ENCODE measurements around the gene RACK1. TPM values are rescaled to one million over a fixed set of nuclear protein-coding genes. Genes with fewer than 3 reads are reported as not detected.
"Not testable (repeated sequence)": the region's sequence is repeated elsewhere in the genome, so short reads cannot be mapped to it uniquely, and the experiment has no call there.

The RACK1 gene
- polyA plus RNA-seq, 4 donors, result 2,538 to 2,825 (median 2,727) TPM

DNA sequence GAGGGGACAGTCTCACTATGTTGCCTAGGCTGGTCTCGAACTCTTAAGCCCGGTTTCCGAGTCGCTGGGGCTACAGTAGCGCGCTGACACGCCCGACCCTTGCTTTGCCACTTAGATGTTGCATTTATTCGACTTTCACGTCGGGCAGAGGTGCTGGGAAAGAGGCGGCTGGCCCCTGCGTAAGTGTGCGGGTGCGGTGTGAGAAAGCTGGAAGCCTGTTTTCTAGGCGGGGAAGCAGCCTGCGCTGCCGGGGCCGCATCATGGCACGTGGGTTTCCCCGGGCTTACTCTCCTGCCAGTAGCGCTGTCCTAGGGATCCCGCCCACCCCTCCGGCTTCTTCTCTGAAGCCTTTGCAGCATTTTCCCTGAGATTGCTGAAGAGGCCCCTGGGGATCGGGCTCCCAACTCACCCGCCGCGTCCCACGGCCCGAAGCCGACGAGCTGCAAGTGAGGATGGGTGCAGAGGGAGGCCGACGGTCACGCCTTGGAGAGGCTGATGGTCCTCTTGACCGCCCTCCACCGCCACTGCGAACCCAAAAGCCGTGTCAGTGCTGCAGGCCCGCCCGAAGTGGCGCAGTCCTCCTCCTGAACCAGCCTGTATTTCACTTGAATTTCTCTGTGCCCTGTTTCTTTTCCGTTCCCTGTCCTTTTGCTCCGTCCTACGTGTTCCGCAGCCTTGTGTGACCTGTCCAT, 26.4 kb downstream of the RACK1 start:
- DNase-seq (ENCODE audit: low read depth in 4 of 4, low spot score in 2 of 4), result no peak

DNA sequence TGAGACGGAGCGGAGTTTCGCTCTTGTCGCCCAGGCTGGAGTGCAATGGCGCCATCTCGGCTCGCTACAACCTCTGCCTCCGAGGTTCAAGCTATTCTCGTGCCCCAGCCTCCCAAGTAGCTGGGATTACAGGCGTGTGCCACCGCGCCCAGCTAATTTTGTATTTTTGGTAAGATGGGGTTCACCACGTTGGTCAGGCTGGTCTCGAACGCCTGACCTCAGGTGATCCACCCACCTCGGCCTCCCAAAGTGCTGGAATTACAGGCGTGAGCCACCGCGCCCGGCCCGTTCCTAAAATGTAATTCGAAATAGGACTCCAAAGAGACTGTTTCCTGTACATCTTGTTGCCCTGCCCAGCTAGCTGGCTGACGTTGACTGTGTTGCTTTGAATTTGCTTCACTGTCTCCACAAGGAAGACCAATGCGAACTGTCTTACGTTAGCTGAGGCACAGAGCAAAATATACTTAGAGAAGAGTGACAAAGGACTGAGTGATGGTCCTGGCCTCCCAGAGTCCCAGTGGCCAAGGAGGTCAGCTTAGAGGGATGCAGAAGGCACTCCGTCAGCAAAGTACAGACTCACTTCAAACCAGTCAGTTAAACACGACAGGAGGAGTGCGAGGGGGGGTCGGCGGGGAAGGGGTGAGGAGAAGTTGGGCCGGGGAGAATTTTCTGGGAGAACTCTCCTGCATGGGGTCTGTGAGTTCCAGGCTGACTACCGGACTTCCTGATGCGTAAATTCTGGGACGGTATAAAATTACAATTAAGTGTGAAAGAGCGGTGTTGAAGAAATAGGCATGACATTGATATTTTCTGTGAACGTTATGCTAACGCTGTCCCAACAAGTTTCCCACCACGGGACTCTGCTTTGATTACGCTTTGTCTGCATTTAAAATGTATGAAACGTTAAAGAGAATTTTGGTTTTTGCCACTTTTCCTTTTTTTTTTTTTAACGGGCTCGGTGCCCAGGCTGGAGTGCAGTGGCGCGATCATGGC, 27.4 kb downstream of the RACK1 start:
- no peak for DNase-seq (ENCODE audit: low read depth in 4 of 4, low spot score in 2 of 4)

DNA sequence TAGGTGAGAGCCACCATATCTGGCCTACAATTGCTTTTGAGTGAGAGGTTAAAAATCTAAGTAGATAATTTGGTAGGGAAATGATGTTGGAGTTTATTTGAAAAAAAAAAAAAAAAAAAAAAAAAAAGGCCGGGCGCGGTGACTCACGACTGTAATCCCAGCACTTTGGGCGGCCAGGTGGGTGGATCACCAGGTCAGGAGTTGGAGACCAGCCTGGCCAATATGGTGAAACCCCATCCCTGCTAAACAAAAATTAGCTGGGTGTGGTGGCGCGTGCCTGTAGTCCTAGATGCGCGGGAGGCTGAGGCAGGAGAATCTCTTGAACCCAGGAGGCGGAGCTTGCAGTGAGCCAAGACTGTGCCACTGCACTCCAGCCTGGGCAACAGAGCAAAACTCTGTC, 29.5 kb downstream of the RACK1 start:
- not testable (repeated sequence) for DNase-seq (ENCODE audit: low read depth in 4 of 4, low spot score in 2 of 4)

DNA sequence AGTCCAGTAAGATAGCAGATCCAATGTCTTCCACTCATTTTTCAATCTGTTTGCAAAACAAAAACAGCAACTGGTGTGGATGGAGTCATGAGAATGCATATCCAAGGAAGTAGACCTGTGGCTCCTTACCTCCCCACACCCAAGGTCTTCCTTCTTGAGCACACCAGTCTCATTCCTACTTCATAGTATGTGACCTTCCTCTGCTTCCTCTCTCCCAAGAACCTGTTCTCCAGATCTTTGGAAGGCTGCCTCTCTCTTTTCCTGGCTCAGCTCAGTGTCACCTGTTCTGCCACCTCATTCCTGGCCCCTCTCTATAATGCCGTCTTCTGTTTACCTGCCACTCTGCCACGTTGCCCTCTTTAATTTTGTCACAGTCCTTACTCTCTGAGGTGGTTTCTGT, 30.8 kb downstream of the RACK1 start:
- no peak for DNase-seq (ENCODE audit: low read depth in 4 of 4, low spot score in 2 of 4)

DNA sequence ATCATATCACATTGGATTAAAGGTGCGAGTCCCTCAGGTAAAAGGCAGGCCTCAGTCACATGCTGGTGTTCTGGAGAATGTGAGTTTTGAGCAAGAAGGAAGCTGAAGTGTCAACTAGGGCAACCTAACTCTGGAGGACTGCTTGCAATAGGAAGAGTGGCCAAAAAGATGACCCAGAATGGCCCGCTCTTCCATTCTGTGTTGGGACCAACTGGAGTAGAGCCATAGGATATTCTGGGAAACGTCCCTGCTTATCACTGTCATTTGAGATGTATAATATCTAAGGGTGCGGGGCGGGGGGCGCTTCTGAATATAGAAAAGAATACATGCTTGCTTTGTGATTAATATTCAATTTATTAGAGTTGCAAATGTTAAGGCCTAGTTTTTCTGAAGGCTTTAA, 31.6 kb downstream of the RACK1 start:
- DNase-seq (ENCODE audit: low read depth in 4 of 4, low spot score in 2 of 4), result no peak

DNA sequence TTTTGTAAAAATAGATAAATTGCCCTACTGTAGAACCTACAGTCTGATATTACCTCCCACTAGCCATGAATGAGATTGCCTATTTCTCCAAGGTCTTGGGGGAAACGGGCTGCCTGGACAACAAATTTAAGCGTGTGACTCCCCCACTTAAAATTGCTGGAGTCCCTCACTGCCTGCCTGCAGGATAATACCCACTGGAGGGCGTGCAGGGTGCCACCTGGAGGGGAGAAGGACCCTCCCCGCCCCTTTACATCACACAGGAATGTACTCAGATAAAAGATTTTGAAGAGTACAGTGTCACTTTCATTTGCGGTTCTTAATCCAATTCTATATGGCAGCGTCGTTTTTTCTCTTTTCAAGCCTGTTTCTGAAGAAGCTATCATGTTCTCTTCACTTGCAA, 32.5 kb downstream of the RACK1 start:
- no peak for DNase-seq (ENCODE audit: low read depth in 4 of 4, low spot score in 2 of 4)

DNA sequence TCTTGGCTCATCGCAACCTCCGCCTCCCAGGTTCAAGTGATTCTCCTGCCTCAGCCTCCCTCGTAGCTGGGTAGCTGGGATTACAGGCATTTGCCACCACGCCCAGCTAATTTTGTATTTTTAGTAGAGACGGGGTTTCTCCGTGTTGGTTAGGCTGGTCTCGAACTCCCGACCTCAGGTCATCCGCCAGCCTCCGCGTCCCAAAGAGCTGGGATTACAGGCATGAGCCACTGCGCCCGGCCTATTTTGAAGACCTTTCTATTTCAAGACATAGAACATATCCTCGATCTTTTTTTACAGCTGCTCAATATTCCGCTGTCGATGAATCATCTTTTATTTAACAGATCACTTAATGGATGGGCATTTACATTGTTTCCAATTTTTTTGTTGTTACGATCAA, 33.0 kb downstream of the RACK1 start:
- DNase-seq (ENCODE audit: low read depth in 4 of 4, low spot score in 2 of 4), result not testable (repeated sequence)

DNA sequence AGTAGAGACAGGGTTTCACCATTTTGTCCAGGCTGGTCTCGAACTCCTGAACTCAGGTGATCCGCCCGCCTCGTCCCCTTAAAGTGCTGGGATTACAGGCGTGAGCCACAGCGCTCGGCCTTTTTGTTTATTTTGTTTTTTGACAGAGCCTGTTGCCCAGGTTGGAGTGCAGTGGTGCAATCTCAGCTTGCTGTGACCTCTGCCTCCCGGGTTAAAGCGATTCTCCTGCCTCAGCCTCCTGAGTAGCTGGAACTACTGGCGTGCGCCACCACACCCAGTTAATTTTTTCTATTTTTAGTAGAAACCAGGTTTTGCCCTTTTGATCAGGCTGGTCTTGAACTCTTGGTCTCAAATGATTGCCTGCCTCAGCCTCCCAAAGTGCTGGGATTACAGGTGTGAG, 33.6 kb downstream of the RACK1 start:
- not testable (repeated sequence) for DNase-seq (ENCODE audit: low read depth in 4 of 4, low spot score in 2 of 4)

DNA sequence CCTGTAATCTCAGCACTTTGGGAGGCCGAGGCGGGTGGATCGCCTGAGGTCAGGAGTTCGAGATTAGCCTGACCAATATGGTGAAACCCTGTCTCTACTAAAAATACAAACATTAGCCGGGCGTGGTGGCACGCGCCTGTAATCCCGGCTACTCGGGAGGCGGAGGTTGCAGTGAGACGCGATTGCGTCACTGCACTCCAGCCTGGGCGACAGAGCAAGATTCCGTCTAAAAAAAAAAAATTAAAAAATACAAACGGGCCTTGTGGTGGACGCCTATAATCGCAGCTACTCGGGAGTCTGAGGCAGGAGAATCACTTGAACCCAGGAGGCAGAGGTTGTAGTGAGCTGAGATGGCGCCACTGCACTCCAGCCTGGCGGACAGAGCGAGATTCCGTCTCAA, 34.7 kb downstream of the RACK1 start:
- not testable (repeated sequence) for DNase-seq (ENCODE audit: low read depth in 4 of 4, low spot score in 2 of 4)

DNA sequence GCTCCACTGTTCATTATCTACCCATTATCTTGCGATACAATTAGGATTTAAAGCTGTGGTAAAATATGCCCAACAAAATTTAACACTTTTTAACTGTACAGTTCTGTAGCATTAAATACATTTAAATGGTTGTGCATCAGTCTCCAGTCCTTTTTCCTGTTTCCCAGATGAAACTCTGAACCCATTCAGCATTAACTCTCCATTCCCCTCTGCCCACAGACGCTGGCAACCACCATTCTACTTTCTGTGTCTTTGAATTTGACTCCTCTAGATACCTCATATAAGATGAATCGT, 35.8 kb downstream of the RACK1 start:
- no peak for DNase-seq (ENCODE audit: low read depth in 4 of 4, low spot score in 2 of 4)

DNA sequence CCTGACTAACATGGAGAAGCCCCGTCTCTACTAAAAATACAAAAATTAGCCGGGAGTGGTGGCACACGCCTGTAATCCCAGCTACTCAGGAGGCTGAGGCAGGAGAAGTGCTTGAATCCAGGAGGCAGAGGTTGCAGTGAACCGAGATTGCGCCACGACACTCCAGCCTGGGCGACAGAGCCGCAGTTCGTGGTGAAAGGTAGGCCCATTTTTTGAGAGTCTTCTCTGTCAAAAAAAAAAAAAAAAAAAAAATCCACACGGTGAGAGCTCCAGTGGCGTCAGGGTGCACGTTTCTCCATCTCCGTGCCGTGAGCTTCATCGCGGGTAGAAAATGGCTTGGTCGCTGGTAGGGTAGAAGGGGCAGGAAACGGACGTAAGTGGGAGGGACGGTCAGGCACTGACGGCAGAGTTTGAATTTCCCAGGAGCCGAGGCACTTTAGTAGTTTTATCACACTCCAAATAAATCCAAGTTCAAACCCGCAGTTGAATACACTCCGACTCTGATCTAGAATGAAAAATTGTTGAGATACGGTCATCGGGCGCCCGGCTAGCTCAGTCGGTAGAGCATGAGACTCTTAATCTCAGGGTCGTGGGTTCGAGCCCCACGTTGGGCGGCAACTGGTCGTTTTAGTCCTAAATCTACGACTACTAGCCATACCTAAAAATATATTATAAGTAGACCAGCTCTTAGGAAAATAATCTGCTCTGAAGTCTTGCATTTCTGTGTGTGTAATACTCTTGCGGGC, 36.3 kb downstream of the RACK1 start:
- DNase-seq (ENCODE audit: low read depth in 4 of 4, low spot score in 2 of 4), result no peak

DNA sequence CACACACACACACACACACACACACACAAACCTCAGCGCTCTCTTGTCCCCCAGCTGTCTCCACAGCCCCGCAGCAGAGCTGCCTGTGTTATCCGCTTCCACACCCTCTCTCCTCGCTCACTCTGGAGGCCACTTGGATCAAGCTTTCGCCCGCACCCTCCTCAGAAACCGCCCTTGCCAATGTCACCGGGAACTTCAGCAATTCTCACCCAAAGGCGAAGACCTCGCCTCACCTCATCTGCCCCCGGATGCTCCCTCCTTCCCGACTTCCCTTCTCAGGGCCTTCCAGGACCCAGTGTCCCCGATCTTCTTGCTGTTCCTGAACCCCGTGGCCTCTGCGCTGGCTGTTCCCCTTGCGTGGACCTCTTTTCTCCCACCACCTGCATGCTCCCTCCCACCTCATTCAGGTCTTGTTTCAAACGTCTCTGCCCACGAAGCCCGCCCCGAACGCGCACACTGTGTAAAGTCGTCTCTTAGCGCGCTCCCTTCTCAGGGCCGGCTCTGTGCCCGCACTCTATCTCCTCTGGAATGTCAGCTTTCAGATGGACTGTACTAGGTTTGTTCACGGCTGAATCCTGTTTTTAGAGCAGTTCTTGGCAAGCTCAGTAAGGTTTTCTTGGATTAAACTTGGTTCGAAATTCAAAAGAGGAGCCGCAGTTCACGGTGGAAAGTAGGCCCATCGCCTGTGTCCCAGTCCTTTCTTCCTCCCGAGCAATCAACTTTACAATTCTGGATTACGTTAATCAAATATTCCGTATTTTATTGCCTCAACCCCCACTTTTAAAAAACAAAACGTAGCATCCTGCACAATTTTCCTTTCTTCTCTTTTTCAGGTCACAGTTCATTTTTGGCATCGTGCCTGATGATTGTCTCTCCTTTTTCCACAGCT, 37.7 kb downstream of the RACK1 start:
- DNase-seq (ENCODE audit: low read depth in 4 of 4, low spot score in 2 of 4), result peak in 1 of 4 donors; percentile 62

DNA sequence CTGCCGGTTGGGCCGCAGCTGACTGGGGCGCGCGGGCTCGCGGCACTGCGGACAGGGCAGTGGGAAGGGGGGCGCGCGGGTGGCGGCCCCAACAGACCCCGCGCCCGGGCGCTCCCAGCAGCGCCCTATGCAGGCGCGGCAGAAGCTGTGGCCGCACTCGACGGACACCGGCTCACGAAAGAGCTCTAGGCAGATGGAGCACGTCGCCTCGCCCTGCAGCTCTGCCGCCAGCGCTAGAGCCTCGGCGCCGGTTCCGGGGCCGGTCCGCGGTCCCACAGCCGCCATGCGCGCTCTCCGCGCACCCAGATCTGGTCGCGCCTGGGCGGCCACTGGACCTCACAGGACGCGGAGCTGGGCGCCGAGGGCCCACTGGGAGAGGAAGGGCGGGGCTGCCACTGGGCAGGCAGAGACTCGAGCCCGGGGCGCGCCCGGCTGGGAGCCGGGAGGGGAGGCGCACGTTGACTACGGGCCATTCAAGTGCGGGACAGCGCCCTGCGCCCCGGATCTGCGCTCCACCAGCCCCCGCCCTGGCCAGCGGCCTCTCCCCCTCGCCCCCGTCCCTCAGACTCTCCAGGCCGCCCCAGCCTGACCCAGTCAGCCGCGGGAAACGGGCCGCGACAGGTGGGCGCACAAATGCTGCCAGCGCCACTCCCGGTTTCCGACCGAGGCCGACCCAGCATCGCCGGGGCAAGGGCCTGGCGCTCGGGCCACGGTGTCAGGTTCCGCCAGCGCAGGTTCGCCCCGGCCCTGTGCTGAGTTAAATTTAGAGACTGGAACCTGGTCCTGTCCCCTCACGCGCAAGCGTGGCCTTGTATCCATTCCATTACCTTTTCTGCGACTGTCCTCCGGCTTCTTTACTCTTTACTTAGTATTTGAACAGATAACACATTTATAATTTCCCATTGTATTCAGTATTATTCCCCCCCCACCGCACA, 38.6 kb downstream of the RACK1 start, which contains the start of gene TRIM7:
TRIM7 (minus strand) TSS at position 371 of the 935 bp plus-strand sequence; CDS start at position 285, 86 bp downstream.
- DNase-seq (ENCODE audit: low read depth in 4 of 4, low spot score in 2 of 4), result no peak

DNA sequence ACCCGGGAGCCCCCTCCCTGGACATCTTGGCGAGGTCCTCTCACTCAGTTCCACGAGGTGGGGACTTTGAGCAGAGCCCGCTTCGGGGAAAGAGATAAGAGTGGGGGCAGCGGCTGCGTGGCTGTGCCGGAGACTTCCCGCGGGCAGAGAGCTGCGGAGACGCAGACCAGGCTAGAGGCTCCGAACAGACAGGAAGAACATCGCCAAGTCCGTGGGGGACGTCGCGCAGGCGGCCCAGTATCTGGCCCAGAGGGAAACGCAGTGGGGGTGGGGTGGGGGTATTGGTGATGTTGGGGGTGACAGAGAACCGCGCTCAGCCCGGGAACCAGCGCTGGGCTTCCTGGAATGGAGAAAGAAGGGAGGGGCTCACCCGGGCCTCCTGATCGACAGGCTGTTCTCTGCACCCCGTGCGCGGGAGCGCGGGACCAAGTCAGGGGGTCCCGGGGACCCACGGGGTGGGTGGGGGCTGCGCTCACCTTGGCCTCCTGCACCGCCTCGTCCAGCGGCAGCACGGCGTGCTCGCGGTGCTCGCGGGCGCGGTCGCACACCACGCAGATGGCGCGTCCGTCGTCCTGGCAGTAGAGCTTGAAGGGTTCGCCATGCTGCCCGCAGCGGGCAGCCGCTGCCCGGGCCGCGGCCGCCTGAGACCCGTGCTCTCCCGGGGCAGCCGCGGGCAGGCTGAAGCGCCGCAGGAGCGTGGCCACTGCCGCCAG, 39.4 kb downstream of the RACK1 start:
- no peak for DNase-seq (ENCODE audit: low read depth in 4 of 4, low spot score in 2 of 4)

DNA sequence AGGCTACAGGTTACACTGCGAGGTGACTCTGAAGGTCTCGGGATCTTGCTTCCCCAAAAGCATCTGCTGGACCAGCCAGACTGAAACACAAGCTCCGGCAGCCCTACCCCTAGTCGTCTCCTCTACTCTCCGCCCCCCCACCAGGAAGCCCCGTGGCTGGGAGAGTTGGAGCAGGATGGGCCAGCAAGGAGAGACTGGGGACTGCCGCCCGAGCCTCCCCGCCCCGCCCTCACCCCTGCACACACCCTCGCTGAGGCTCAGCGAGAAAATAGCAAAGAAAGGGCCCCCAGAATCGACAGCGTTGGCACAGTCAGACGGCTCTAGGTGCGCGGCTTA, 40.0 kb downstream of the RACK1 start:
- no peak for DNase-seq (ENCODE audit: low read depth in 4 of 4, low spot score in 2 of 4)

DNA sequence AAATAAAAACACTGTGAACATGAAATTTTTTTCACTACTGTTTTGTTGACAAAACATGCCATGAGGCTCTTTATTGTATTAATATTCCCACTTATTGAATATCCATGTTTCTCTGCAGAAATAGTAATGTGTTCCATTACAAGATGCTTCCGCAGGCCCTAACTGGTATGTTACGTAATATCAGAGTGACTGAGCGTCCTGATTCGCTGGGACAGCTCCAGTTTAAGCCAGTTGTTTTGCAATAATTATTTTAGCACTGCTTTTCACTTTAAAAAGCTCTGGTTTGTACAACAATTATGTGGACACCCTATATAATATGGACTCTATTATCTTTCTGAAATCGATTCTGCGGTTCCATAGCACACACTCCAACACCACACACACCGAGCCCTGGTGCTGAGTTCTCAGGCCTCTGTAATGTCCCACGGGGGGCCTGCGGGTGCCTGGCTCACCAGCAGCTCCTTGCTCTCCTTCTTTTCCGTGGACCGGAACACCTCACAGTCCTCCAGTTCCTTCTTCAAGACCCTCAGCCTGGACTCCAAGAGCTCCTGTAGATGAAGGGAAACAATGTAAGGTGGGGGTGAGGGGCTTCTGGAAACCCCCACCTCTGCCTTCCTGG, 40.5 kb downstream of the RACK1 start:
- DNase-seq (ENCODE audit: low read depth in 4 of 4, low spot score in 2 of 4), result no peak

DNA sequence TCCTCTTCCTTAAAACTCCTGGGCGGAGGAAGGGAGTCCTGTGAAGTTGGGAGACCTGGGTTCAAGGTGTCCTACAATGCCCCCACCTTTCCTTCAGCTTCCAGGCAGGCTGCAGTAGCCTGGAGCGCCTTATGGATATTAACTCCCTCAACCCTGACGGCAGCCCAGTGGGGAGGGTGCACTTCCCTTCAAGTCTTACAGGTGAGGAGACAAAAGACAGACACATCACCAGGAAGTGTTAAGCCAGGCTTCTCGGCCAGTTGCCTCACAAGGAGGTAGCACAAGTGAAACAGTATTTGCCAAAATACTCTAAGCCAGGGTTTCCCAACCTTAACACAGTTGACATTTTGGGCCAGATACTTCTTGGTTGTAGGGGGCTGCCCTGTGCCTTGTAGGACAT, 42.9 kb downstream of the RACK1 start:
- no peak for DNase-seq (ENCODE audit: low read depth in 4 of 4, low spot score in 2 of 4)
